Left ventricle myocardium inferior (tissue), 1 donor: ENCODE data around the gene NTN4. TPM values are rescaled to one million over a fixed set of nuclear protein-coding genes. Genes with fewer than 3 reads are reported as not detected.

Experiments
- DNase-seq: peaks from one replicate; pipeline ENCODE4 v3.0.0-alpha.2; 2020
- H3K27ac ChIP-seq: fragments of 200-600 bp; replicated peaks from 2 replicates; pipeline ENCODE4 v1.8.0; 2021
- H3K27me3 ChIP-seq: fragments of 200-600 bp; 2 replicates; pipeline ENCODE4 v1.8.0; 2021; ENCODE audit warnings: low read depth
- H3K36me3 ChIP-seq: fragments of 200-600 bp; 2 replicates; pipeline ENCODE4 v1.8.0; 2021
- H3K4me1 ChIP-seq: fragments of 200-600 bp; 2 replicates; pipeline ENCODE4 v1.8.0; 2021
- H3K4me3 ChIP-seq: fragments of 200-600 bp; 2 replicates; pipeline ENCODE4 v1.8.0; 2021; ENCODE audit warnings: mild to moderate bottlenecking, moderate library complexity
- H3K9me3 ChIP-seq: fragments of 200-600 bp; replicated peaks from 2 replicates; pipeline ENCODE4 v1.8.0; 2021
- CTCF ChIP-seq: fragments of 200-600 bp; IDR thresholded peaks from 2 replicates; pipeline ENCODE4 v1.8.0; 2021; ENCODE audit warnings: antibody characterized with exemption, mild to moderate bottlenecking, borderline replicate concordance
- intact Hi-C: fragments of 100-400 bp; cut with micrococcal nuclease; formaldehyde crosslinking; loops from one replicate; pipeline ENCODE4 v1.11.0; 2022
- total RNA-seq: library from RNA; stranded (reverse); fragmentation: NEBNext Ultra II Directional; extraction: Animal tissue kit (Norgen Biotek cat#: 25700); gene quantifications from one replicate; pipeline ENCODE4 v1.2.1, GENCODE V29; 2021
- donor health status: DM: no; HTN: yes; CAD: no; lungs with severe emphysema.

Gene NTN4
- total RNA-seq, 1 donor from 2014 or later, result 76.8 TPM

DNA sequence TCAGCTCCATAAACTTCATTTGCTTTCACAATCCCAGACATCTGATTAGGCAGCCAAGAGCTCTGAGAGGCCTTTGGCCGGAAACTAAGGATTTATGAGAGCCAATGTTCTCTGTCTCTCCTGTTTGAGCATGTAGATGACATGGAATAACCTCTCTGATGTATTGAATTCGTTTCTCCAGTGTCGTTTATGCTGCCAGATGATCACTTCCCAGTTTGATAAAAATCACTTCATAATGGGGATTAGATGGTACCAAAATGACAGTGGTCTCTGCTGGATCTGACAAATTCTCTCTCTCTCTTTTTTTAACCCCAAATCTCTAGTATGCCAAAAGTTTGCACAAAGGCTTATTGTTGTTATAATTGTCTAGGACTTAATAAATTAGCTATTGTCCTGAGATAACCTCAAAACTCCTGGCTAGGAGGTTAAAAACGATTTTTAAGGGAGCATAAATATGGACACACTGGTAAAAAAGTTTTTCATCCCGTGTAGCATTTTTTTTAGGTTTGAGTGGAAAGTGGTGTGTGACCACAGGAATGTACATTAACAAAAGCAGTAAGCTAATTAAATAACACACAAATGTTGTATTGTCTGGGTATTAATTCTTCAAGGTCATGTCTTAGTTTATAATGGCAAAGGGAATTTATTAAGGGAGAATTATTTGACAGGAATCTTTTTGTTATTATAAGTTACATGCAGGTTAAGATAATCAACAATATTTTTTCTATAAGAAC, 156.7 kb downstream of the NTN4 start:
- no peaks in the 10 kb centered on the region for H3K36me3 ChIP-seq
- TF ChIP-seq CTCF, result no peak
- no peak overlapping the region for H3K4me3 ChIP-seq
- no peaks in the 10 kb centered on the region for H3K27me3 ChIP-seq
- no peaks in the 10 kb centered on the region for H3K9me3 ChIP-seq
- intact Hi-C loops, result no loop called here
- peak overlapping the region; percentile 73 for H3K27ac ChIP-seq
- DNase-seq, result no peak
- peaks cover 56% of the 10 kb centered on the region for H3K4me1 ChIP-seq

GRCh38 chr12:95633049-95633731, 157.4 kb downstream of the NTN4 start:
- Histone ChIP-seq H3K9me3 (no peaks in the 10 kb centered on the region), H3K27ac (peak overlapping the region; percentile 73), H3K27me3 (no peaks in the 10 kb centered on the region), H3K4me3 (no peak overlapping the region), H3K36me3 (no peaks in the 10 kb centered on the region), H3K4me1 (peaks cover 61% of the 10 kb centered on the region)
- TF ChIP-seq CTCF, result no peak
- intact Hi-C loops, result no loop called here
- DNase-seq, result no peak

- Histone ChIP-seq H3K27me3 (no peaks in the 10 kb centered on the region), H3K9me3 (no peaks in the 10 kb centered on the region), H3K27ac (peak overlapping the region; percentile 68), H3K4me3 (no peak overlapping the region), H3K36me3 (no peaks in the 10 kb centered on the region), H3K4me1 (peaks cover 63% of the 10 kb centered on the region)
- no peak for TF ChIP-seq CTCF
- intact Hi-C loops, result no loop called here
- DNase-seq, result no peak
These were observed 160.1 kb downstream of the NTN4 start for GRCh38 chr12:95630496-95630895.

GRCh38 chr12:95629392-95629791, 161.2 kb downstream of the NTN4 start:
- Histone ChIP-seq H3K4me1 (peaks cover 64% of the 10 kb centered on the region), H3K4me3 (no peak overlapping the region), H3K36me3 (no peaks in the 10 kb centered on the region), H3K9me3 (no peaks in the 10 kb centered on the region), H3K27me3 (no peaks in the 10 kb centered on the region), H3K27ac (peak overlapping the region; percentile 68)
- DNase-seq, result no peak
- TF ChIP-seq CTCF, result no peak
- intact Hi-C loops, result no loop called here

DNA sequence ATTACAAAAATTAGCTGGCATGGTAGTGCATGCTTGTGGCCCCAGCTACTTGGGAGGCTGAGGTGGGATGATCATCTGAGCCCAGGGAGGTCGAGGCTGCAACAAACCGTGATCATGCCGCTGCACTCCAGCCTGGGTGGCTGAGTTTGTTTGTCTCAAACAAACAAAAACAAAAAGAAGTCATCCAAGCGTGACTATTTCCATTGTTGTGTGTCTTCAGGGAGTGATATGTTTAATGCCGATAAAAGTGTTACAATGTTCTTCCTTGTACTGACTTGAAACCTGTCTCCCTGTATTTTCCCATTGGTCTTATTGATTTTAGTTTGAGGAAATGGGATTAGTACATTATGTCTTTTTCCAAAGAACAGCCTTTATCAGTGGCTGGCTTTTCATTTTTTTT, 163.7 kb downstream of the NTN4 start:
- H3K9me3 ChIP-seq, result no peaks in the 10 kb centered on the region
- intact Hi-C loops, result no loop called here
- no peak for DNase-seq

More for the DNA sequence above, 163.7 kb downstream of the NTN4 start:
- Histone ChIP-seq H3K27ac (no peak overlapping the region), H3K4me3 (no peak overlapping the region), H3K4me1 (peaks cover 53% of the 10 kb centered on the region), H3K36me3 (no peaks in the 10 kb centered on the region), H3K27me3 (no peaks in the 10 kb centered on the region)
- TF ChIP-seq CTCF, result no peak
